ENCODE data around the gene ZNF80.
"Not testable (repeated sequence)": the region's sequence is repeated elsewhere in the genome, so short reads cannot be mapped to it uniquely, and the experiment has no call there.

The ZNF80 gene

DNA sequence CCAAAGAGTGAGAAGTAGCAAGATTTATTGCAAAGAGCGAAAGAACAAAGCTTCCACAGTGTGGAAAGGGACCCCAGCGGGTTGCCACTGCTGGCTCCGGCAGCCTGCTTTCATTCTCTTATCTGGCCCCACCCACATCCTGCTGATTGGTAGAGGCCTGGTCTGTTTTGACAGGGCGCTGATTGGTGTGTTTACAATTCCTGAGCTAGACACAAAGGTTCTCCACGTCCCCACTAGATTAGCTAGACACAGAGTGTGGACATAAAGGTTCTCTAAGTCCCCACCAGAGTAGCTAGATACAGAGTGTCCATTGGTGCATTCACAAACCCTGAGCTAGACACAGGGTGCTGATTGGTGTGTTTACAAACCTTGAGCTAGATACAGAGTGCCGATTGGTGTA lies at the start of gene ZNF80:
Gene ZNF80, minus strand, starts transcription at position 101 of the 400 bp plus-strand sequence. CDS start 504 bp downstream, outside the sequence.
- H3K27me3 ChIP-seq (ENCODE audit: control insufficient read depth, insufficient read depth, low read length); H3K36me3 ChIP-seq (ENCODE audit: control insufficient read depth, insufficient read depth, low read length); H3K4me1 ChIP-seq (ENCODE audit: control insufficient read depth, insufficient read depth, low read length); H3K4me3 ChIP-seq (ENCODE audit: low read depth, low read length); H3K9ac ChIP-seq (ENCODE audit: low read depth, low read length); H3K9me3 ChIP-seq (ENCODE audit: control insufficient read depth, insufficient read depth, low read length): not testable (repeated sequence)

DNA sequence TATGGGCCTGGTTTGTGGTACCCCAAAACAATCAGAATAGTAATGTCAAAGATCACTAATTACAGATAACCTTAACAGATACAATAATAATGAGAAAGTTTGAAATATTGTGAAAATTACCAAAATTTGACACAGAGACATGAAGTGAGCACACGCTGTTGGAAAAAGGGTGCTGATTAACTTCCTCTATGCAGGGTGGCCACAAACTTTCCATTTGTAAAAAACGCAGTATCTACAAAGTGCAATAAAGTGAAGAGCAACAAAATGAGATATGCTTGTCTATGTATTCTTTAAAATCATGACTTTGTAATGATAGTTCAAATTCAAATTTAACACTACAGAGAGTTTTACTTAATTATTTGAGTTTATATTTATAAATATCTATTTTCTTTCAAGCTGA lies 48.9 kb upstream of the ZNF80 start:
- no peak overlapping the region for H3K4me3 ChIP-seq (ENCODE audit: low read depth, low read length)
- H3K4me1 ChIP-seq (ENCODE audit: control insufficient read depth, insufficient read depth, low read length): no peaks in the 10 kb centered on the region
- H3K9me3 ChIP-seq (ENCODE audit: control insufficient read depth, insufficient read depth, low read length): no peaks in the 10 kb centered on the region
- no peak overlapping the region for H3K9ac ChIP-seq (ENCODE audit: low read depth, low read length)
- H3K27me3 ChIP-seq (ENCODE audit: control insufficient read depth, insufficient read depth, low read length): no peaks in the 10 kb centered on the region
- no peaks in the 10 kb centered on the region for H3K36me3 ChIP-seq (ENCODE audit: control insufficient read depth, insufficient read depth, low read length)

DNA sequence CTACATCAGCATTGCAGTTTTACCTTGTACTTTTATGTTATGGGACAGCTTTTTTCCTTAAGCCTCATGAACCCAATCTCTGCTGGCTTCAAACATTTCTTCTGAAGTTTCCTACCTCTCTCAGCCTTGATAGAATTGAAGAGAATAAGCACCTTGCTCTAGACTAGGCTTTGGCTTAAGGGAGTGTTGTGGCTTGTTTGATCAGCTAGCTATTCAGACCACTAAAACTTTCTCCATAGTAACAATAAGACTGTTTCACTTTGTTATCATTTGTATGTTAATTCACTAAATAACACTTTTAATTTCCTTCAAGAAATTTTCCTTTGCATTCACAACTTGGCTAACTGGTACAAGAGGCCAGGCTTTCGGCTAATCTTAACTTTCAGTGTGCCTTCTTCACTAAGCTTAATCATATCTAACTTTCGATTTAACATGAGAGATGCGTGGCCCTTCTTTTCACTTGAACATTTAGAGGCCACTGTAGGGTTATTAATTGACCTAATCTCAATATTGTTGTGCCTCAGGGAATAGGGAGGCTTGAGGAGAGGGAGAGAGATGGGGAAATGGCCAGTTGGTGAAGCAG lies 48.4 kb upstream of the ZNF80 start:
- H3K9me3 ChIP-seq (ENCODE audit: control insufficient read depth, insufficient read depth, low read length): no peaks in the 10 kb centered on the region
- H3K27me3 ChIP-seq (ENCODE audit: control insufficient read depth, insufficient read depth, low read length): no peaks in the 10 kb centered on the region
- H3K4me1 ChIP-seq (ENCODE audit: control insufficient read depth, insufficient read depth, low read length): no peaks in the 10 kb centered on the region
- no peaks in the 10 kb centered on the region for H3K36me3 ChIP-seq (ENCODE audit: control insufficient read depth, insufficient read depth, low read length)
- no peak overlapping the region for H3K9ac ChIP-seq (ENCODE audit: low read depth, low read length)
- no peak overlapping the region for H3K4me3 ChIP-seq (ENCODE audit: low read depth, low read length)

DNA sequence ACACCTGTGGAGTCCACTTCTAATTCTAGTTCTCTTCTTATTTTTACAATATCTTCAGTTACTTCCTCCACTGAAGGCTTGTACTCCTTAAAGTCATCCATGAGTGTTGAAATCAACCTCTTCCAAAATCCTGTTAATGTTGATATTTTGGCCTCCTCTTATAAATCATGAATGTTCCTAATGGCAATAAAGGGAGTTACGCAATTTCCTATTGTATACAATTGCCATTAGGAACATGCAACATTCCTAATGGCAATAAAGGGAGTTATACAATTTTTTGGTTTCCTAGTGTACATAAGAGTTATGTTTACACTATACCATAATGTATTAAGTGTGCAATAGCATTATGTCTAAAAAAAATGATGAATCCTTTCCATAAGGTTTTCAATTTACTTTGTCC lies 47.3 kb upstream of the ZNF80 start:
- no peaks in the 10 kb centered on the region for H3K4me1 ChIP-seq (ENCODE audit: control insufficient read depth, insufficient read depth, low read length)
- H3K27me3 ChIP-seq (ENCODE audit: control insufficient read depth, insufficient read depth, low read length): no peaks in the 10 kb centered on the region
- H3K9me3 ChIP-seq (ENCODE audit: control insufficient read depth, insufficient read depth, low read length): no peaks in the 10 kb centered on the region
- H3K36me3 ChIP-seq (ENCODE audit: control insufficient read depth, insufficient read depth, low read length): no peaks in the 10 kb centered on the region
- H3K4me3 ChIP-seq (ENCODE audit: low read depth, low read length): no peak overlapping the region
- H3K9ac ChIP-seq (ENCODE audit: low read depth, low read length): no peak overlapping the region

DNA sequence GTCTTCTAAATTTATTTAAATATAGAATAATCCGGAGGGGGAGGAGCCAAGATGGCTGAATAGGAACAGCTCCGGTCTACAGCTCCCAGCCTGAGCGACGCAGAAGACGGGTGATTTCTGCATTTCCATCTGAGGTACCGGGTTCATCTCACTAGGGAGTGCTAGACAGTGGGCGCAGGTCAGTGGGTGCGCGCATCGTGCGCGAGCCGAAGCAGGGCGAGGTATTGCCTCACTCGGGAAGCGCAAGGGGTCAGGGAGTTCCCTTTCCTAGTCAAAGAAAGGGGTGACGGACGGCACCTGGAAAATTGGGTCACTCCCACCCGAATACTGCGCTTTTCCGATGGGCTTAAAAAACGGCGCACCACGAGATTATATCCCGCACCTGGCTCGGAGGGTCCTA lies 39.5 kb upstream of the ZNF80 start:
- not testable (repeated sequence) for H3K36me3 ChIP-seq (ENCODE audit: control insufficient read depth, insufficient read depth, low read length)

DNA sequence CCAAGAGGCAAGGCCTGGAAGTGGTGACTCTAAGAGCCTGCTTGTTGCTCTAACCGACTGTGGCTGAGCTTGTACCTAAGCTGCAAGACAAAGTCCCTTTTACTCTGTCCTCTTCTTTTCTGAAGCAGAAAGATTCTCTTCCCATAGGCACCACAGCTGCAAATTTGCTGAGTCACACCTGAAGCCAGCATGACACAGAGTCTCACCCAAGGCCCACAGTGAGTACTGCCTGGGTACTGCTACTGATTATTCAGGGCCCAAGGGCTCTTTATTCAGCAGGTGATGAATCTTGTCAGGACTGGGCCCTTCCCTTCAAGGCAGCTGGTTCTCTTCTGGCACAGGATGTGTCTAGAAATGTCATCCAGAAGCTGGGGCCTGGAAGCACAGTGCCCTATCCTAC lies 37.6 kb upstream of the ZNF80 start:
- Histone ChIP-seq H3K4me3 (ENCODE audit: low read depth, low read length) (no peak overlapping the region), H3K36me3 (ENCODE audit: control insufficient read depth, insufficient read depth, low read length) (no peaks in the 10 kb centered on the region), H3K9me3 (ENCODE audit: control insufficient read depth, insufficient read depth, low read length) (peaks cover 9% of the 10 kb centered on the region), H3K4me1 (ENCODE audit: control insufficient read depth, insufficient read depth, low read length) (no peaks in the 10 kb centered on the region), H3K9ac (ENCODE audit: low read depth, low read length) (no peak overlapping the region), H3K27me3 (ENCODE audit: control insufficient read depth, insufficient read depth, low read length) (no peaks in the 10 kb centered on the region)

More for the DNA sequence above, 39.5 kb upstream of the ZNF80 start:
- H3K9ac ChIP-seq (ENCODE audit: low read depth, low read length); H3K4me3 ChIP-seq (ENCODE audit: low read depth, low read length); H3K4me1 ChIP-seq (ENCODE audit: control insufficient read depth, insufficient read depth, low read length); H3K27me3 ChIP-seq (ENCODE audit: control insufficient read depth, insufficient read depth, low read length); H3K9me3 ChIP-seq (ENCODE audit: control insufficient read depth, insufficient read depth, low read length): not testable (repeated sequence)

DNA sequence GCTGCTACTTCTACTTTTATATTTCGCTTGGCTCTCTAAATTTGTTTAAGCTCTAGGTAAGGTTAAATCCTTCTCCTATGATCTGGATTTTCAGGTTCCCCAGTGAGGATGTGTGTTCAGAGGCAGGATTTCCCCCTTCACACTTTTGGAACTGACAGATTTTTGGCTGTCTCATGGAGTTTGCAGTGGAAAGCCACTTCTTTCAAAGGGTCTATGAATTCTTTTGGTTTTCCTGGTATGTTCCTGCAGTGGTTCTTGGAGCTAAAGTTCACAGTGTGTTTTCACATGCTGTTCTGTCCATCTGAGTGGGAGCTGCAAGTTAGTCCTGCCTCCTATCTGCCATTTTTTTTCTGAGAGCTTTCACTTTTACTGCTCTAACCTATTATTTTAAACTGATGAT lies 34.9 kb upstream of the ZNF80 start:
- no peak overlapping the region for H3K9ac ChIP-seq (ENCODE audit: low read depth, low read length)
- H3K36me3 ChIP-seq (ENCODE audit: control insufficient read depth, insufficient read depth, low read length): no peaks in the 10 kb centered on the region
- no peak overlapping the region for H3K4me3 ChIP-seq (ENCODE audit: low read depth, low read length)
- H3K9me3 ChIP-seq (ENCODE audit: control insufficient read depth, insufficient read depth, low read length): peaks cover 9% of the 10 kb centered on the region
- H3K27me3 ChIP-seq (ENCODE audit: control insufficient read depth, insufficient read depth, low read length): no peaks in the 10 kb centered on the region
- no peaks in the 10 kb centered on the region for H3K4me1 ChIP-seq (ENCODE audit: control insufficient read depth, insufficient read depth, low read length)

DNA sequence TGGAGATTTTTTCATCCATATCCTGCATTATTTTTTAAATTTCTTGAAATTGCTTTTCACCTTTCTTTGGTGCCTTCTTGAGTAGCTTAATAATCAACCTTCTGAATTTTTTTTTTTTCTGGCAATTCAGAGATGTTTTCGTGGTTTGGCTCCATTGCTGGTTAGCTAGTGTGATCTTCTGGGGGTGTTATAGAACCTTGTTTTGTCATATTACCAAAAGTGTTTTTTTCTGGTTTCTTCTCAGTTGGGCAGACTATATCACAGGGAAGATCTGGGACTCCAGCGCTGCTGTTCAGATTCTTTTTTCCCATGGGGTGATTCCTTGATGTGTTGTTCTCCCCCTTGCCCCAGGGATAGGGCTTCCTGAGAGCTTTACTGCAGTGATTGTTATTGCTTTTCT lies 32.6 kb upstream of the ZNF80 start:
- Histone ChIP-seq H3K9me3 (ENCODE audit: control insufficient read depth, insufficient read depth, low read length) (peaks cover 3% of the 10 kb centered on the region), H3K4me1 (ENCODE audit: control insufficient read depth, insufficient read depth, low read length) (no peaks in the 10 kb centered on the region), H3K9ac (ENCODE audit: low read depth, low read length) (no peak overlapping the region), H3K4me3 (ENCODE audit: low read depth, low read length) (no peak overlapping the region), H3K36me3 (ENCODE audit: control insufficient read depth, insufficient read depth, low read length) (no peaks in the 10 kb centered on the region), H3K27me3 (ENCODE audit: control insufficient read depth, insufficient read depth, low read length) (no peaks in the 10 kb centered on the region)

DNA sequence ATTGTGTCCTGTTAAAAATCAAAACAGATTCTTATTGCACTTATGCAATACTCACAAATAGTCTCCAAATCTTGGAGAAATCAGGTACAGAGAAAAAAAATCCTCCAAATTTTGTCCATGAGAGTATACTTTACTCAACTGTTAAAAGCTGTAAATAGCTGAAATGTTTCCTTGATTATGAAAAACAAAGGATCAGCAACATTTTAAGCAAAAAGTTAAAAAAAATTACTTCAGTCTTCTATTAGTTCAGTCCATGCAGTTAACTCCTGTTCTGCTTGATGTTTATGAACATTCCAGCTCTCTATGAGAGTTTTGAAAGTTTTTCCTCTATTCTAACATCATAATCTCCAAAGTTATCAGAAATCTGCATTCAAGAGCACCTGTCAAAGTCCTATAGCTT lies 22.8 kb upstream of the ZNF80 start:
- no peak overlapping the region for H3K9ac ChIP-seq (ENCODE audit: low read depth, low read length)
- H3K4me3 ChIP-seq (ENCODE audit: low read depth, low read length): no peak overlapping the region
- H3K36me3 ChIP-seq (ENCODE audit: control insufficient read depth, insufficient read depth, low read length): no peaks in the 10 kb centered on the region
- no peaks in the 10 kb centered on the region for H3K9me3 ChIP-seq (ENCODE audit: control insufficient read depth, insufficient read depth, low read length)
- no peaks in the 10 kb centered on the region for H3K27me3 ChIP-seq (ENCODE audit: control insufficient read depth, insufficient read depth, low read length)
- H3K4me1 ChIP-seq (ENCODE audit: control insufficient read depth, insufficient read depth, low read length): no peaks in the 10 kb centered on the region

DNA sequence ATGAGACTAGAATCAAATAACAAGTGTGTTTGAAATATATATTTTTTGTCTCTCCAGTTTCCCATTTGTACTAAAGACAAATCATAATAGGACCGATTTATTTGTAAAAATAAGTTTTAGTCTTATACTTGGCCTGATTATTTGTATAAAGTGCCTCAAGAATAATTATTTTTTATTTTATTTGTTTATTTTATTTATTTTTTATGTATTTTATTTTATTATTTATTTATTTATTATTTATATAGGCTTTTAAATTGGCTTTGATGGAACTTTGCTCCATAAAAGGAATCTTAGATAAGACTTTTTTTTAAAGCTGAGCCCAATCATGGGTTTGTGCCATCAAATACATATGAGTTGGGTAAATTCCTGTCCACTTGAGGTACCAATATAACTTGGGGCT lies 22.2 kb upstream of the ZNF80 start:
- no peaks in the 10 kb centered on the region for H3K4me1 ChIP-seq (ENCODE audit: control insufficient read depth, insufficient read depth, low read length)

DNA sequence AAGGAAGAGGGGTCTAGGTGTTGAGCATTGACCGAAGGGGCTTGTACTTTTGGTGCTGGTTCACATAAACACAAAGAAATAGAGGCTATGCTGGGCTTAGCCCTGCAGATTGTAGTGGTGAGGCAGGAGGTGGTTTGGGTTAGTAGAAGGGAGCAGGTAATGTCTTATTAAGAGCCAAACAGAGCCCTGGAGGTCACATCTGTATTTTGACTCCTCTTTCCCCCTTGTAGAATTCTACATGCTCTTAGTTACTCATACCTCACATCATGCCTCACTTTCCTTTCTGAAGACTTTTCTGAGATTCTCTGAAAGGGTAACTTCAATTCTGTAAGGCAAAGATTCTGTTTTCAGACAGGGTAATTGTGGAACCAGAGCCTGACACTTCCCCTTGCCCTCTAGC lies 16.1 kb upstream of the ZNF80 start:
- no peak overlapping the region for H3K9ac ChIP-seq (ENCODE audit: low read depth, low read length)
- H3K4me1 ChIP-seq (ENCODE audit: control insufficient read depth, insufficient read depth, low read length): no peaks in the 10 kb centered on the region
- no peak overlapping the region for H3K4me3 ChIP-seq (ENCODE audit: low read depth, low read length)
- no peaks in the 10 kb centered on the region for H3K27me3 ChIP-seq (ENCODE audit: control insufficient read depth, insufficient read depth, low read length)
- no peaks in the 10 kb centered on the region for H3K36me3 ChIP-seq (ENCODE audit: control insufficient read depth, insufficient read depth, low read length)
- H3K9me3 ChIP-seq (ENCODE audit: control insufficient read depth, insufficient read depth, low read length): no peaks in the 10 kb centered on the region

More for the DNA sequence above, 22.2 kb upstream of the ZNF80 start:
- no peaks in the 10 kb centered on the region for H3K27me3 ChIP-seq (ENCODE audit: control insufficient read depth, insufficient read depth, low read length)
- H3K9ac ChIP-seq (ENCODE audit: low read depth, low read length): no peak overlapping the region
- H3K36me3 ChIP-seq (ENCODE audit: control insufficient read depth, insufficient read depth, low read length): no peaks in the 10 kb centered on the region
- no peaks in the 10 kb centered on the region for H3K9me3 ChIP-seq (ENCODE audit: control insufficient read depth, insufficient read depth, low read length)
- no peak overlapping the region for H3K4me3 ChIP-seq (ENCODE audit: low read depth, low read length)

DNA sequence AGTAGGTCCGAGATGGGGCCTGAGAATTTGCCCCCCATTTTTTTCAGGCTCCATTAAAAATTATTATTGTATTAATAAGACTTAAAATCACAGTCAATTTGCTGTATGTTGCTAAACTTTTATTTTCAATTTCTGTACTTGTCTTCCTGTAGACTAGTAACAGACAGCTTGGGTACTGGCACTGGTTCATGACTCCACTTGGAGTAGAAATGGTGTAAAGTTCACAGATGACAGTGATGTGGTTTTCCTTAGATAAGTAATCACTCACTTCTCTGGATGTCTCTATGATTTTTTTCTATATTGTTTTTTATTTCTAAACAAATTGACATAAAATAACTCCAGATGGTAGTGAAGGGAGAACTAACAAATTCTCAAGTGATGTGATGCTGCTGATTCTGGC lies 15.6 kb upstream of the ZNF80 start:
- Histone ChIP-seq H3K27me3 (ENCODE audit: control insufficient read depth, insufficient read depth, low read length) (no peaks in the 10 kb centered on the region), H3K9me3 (ENCODE audit: control insufficient read depth, insufficient read depth, low read length) (no peaks in the 10 kb centered on the region), H3K4me1 (ENCODE audit: control insufficient read depth, insufficient read depth, low read length) (no peaks in the 10 kb centered on the region), H3K9ac (ENCODE audit: low read depth, low read length) (no peak overlapping the region), H3K4me3 (ENCODE audit: low read depth, low read length) (no peak overlapping the region), H3K36me3 (ENCODE audit: control insufficient read depth, insufficient read depth, low read length) (no peaks in the 10 kb centered on the region)

Measured in iPS-15b (cell line).